NCI-H2029 (cell line): Measurements from ENCODE around the gene PHLDB1.
A peak's percentile ranks its signal among the peaks of the same experiment; 100 is the strongest.
"Not testable (repeated sequence)": the region's sequence is repeated elsewhere in the genome, so short reads cannot be mapped to it uniquely, and the experiment has no call there.

ENCODE experiments used
- DNase-seq: peaks from one replicate; lab custom pipeline; 2025; lab: John Stamatoyannopoulos, UW

Gene PHLDB1

GRCh38 chr11:118607401-118608359 lies at the start of gene PHLDB1:
Gene PHLDB1 (plus strand): TSS chr11:118607615. CDS start chr11:118613837, 6,222 bp downstream.
- no peak for DNase-seq

GRCh38 chr11:118560806-118561205 lies 46.6 kb upstream of the PHLDB1 start:
- no peak for DNase-seq

- no peak for DNase-seq
Observed at GRCh38 chr11:118565051-118565450, 42.4 kb upstream of the PHLDB1 start.

GRCh38 chr11:118569670-118570069 lies 37.7 kb upstream of the PHLDB1 start:
- DNase-seq: no peak

GRCh38 chr11:118570787-118571186 lies 36.6 kb upstream of the PHLDB1 start:
- no peak for DNase-seq

GRCh38 chr11:118571701-118572060 lies 35.7 kb upstream of the PHLDB1 start:
- not testable (repeated sequence) for DNase-seq

- peak; percentile 64 for DNase-seq
Observed at GRCh38 chr11:118572061-118572980, 35.1 kb upstream of the PHLDB1 start, which contains the start of gene ARCN1. Gene ARCN1 (plus strand): TSS chr11:118572409. CDS start chr11:118572548, 139 bp downstream.

- DNase-seq: no peak
Observed at GRCh38 chr11:118572981-118573550, 34.3 kb upstream of the PHLDB1 start.

- no peak for DNase-seq
Observed at GRCh38 chr11:118574636-118575035, 32.8 kb upstream of the PHLDB1 start.

- DNase-seq: not testable (repeated sequence)
Observed at GRCh38 chr11:118577995-118578394, 29.4 kb upstream of the PHLDB1 start.

- DNase-seq: no peak
Observed at GRCh38 chr11:118581057-118581456, 26.4 kb upstream of the PHLDB1 start.

GRCh38 chr11:118587952-118588351 lies 19.5 kb upstream of the PHLDB1 start:
- no peak for DNase-seq

- no peak for DNase-seq
Observed at GRCh38 chr11:118592616-118593367, 14.6 kb upstream of the PHLDB1 start.

GRCh38 chr11:118594984-118595383 lies 12.4 kb upstream of the PHLDB1 start:
- not testable (repeated sequence) for DNase-seq

GRCh38 chr11:118596224-118597146 lies 10.9 kb upstream of the PHLDB1 start:
- DNase-seq: no peak

GRCh38 chr11:118597556-118597955 lies 9.9 kb upstream of the PHLDB1 start:
- no peak for DNase-seq

- no peak for DNase-seq
Observed at GRCh38 chr11:118602331-118602730, 5.1 kb upstream of the PHLDB1 start.

- DNase-seq: not testable (repeated sequence)
Observed at GRCh38 chr11:118603709-118604108, 3.7 kb upstream of the PHLDB1 start.

GRCh38 chr11:118604566-118604965 lies 2.8 kb upstream of the PHLDB1 start:
- DNase-seq: no peak
